K562 (cell line): Measurements from ENCODE around the gene C4A. TPM values are rescaled to one million over a fixed set of nuclear protein-coding genes. Genes with fewer than 3 reads are reported as not detected.

Experiments used
- CBFA2T2 ChIP-seq: fragments of 450-650 bp; conservative IDR thresholded peaks from 2 replicates; pipeline ENCODE4 v1.6.1; 2017; ENCODE audit warnings: mild to moderate bottlenecking
- CCAR2 ChIP-seq: fragments of 200-400 bp; formaldehyde crosslinking; IDR thresholded peaks from 2 replicates; pipeline ENCODE4 v1.6.1; 2017; ENCODE audit warnings: mild to moderate bottlenecking, low read depth, low read length
- CEBPZ ChIP-seq: fragments of 150-350 bp; IDR thresholded peaks from 2 replicates; pipeline ENCODE4 v1.6.1; 2014; ENCODE audit warnings: low read depth, mild to moderate bottlenecking, low read length, borderline replicate concordance
- CTCF ChIP-seq, 3 experiments: IDR thresholded peaks in 2 of 3; conservative IDR thresholded peaks in 1 of 3; 2 replicates each; pipeline ENCODE4 v1.5.1; 2011 to 2012; ENCODE audit warnings: low read length in 3 of 3, mild to moderate bottlenecking in 3 of 3, control low read depth in 2 of 3, improper control_type of control experiment in 1 of 3, inconsistent platforms in 1 of 3, low read depth in 1 of 3, mixed read lengths in 1 of 3, moderate library complexity in 1 of 3; ENCODE audit not compliant: insufficient read depth in 2 of 3
- FOXP1 ChIP-seq: sonication (generic); formaldehyde crosslinking; IDR thresholded peaks from 2 replicates; pipeline ENCODE4 v1.8.0; 2022; ENCODE audit warnings: mild to moderate bottlenecking, missing genetic modification reagents
- GTF2A2 ChIP-seq: IDR thresholded peaks from 2 replicates; pipeline ENCODE4 v1.6.1; 2016; ENCODE audit warnings: mild to moderate bottlenecking, missing genetic modification characterization, missing compliant biosample characterization
- HDAC6 ChIP-seq: IDR thresholded peaks from 2 replicates; pipeline ENCODE4 v1.6.1; 2012; ENCODE audit warnings: low read depth, mild to moderate bottlenecking, control low read depth, inconsistent platforms, low read length, moderate library complexity
- ILK ChIP-seq: fragments of 450-650 bp; IDR thresholded peaks from 2 replicates; pipeline ENCODE4 v1.6.1; 2016; ENCODE audit warnings: missing genetic modification characterization, low read depth, mild to moderate bottlenecking, missing compliant biosample characterization, moderate library complexity, borderline replicate concordance
- MLX ChIP-seq, 2 experiments: fragments of 450-650 bp in 1 of 2; sonication (generic) in 1 of 2; formaldehyde crosslinking; conservative IDR thresholded peaks; 2 replicates each; pipeline versions ENCODE4 v1.4.0 to v1.8.1; 2020 to 2022; ENCODE audit warnings: mild to moderate bottlenecking in 1 of 2, missing genetic modification reagents in 1 of 2
- RAD51 ChIP-seq: fragments of 450-650 bp; IDR thresholded peaks from 2 replicates; pipeline ENCODE4 v1.7.1; 2016; ENCODE audit warnings: low read depth, mild to moderate bottlenecking, borderline replicate concordance
- RBM22 ChIP-seq: fragments of 200-400 bp; formaldehyde crosslinking; IDR thresholded peaks from 2 replicates; pipeline ENCODE4 v1.6.1; 2018; ENCODE audit warnings: low read length, low read depth; ENCODE audit not compliant: poor library complexity, severe bottlenecking
- RBM39 ChIP-seq: fragments of 200-400 bp; formaldehyde crosslinking; optimal IDR thresholded peaks from 2 replicates; pipeline ENCODE3; 2018; ENCODE audit warnings: low read depth, low read length
- RUNX1 ChIP-seq: sonication (generic); IDR thresholded peaks from 2 replicates; pipeline ENCODE4 v1.6.1; 2016; ENCODE audit warnings: antibody characterized with exemption, low read depth
- TFAP4 ChIP-seq: sonication (generic); formaldehyde crosslinking; IDR thresholded peaks from 2 replicates; pipeline ENCODE4 v1.8.0; 2022; ENCODE audit warnings: missing genetic modification reagents, mild to moderate bottlenecking, moderate library complexity, borderline replicate concordance
- ZBTB9 ChIP-seq: fragments of 450-650 bp; formaldehyde crosslinking; IDR thresholded peaks from 2 replicates; pipeline ENCODE4 v1.4.0; 2020; ENCODE audit warnings: mild to moderate bottlenecking, moderate library complexity
- ZNF444 ChIP-seq: fragments of 250-450 bp; sonication (Bioruptor Pico); IDR thresholded peaks from 2 replicates; pipeline ENCODE4 v1.4.0; 2020; ENCODE audit warnings: mild to moderate bottlenecking, moderate library complexity
- ZNF512 ChIP-seq: IDR thresholded peaks from 2 replicates; pipeline ENCODE4 v1.6.1; 2016; ENCODE audit warnings: missing genetic modification characterization, missing compliant biosample characterization
- polyA plus RNA-seq, 8 experiments: library from polyadenylated mRNA; depleted of rRNA in 4 of 8; stranded (reverse) in 5 of 8; unstranded in 3 of 8; fragments of >200 nt; fragmentation: Nextera tagmentation in 2 of 8; fragmentation: Illumina TruSeq in 1 of 8; extraction: Ambion mirVana in 2 of 8; extraction: Trizol in 1 of 8; gene quantifications; 2 replicates each; pipeline versions ENCODE4 v1.2.1 to v1.2.3, GENCODE V29; 2011 to 2014; ENCODE audit warnings: inconsistent platforms in 1 of 8, missing spikeins in 1 of 8
- total RNA-seq, 7 experiments: library from RNA; depleted of rRNA in 6 of 7; stranded (reverse); fragments of >200 nt in 6 of 7; fragmentation: Illumina TruSeq in 2 of 7; extraction: Trizol in 2 of 7; gene quantifications; 2 replicates each; pipeline versions ENCODE4 v1.2.1 to v1.2.3, GENCODE V29; 2011 to 2021; ENCODE audit warnings: low replicate concordance in 1 of 7

C4A gene
- total and polyA plus RNA-seq, 9 of the 15 experiments (the other 6 are each of a cell fraction or from before 2014, with no cell fraction given), result 0.27 to 7.6 (median 5.0) TPM

- TF ChIP-seq MLX (CRISPR knock-in tag; conservative IDR thresholded peaks at IDR 0.05) (no peak; a peak in 1 of 4 replicates), RBM22 (no peak), RUNX1 (no peak), ILK (tag) (no peak), HDAC6 (no peak), ZNF512 (tag) (no peak), ZNF444 (CRISPR knock-in tag) (no peak; the same call in 1 of the 2 replicates), FOXP1 (CRISPR knock-in tag) (no peak), CEBPZ (no peak), CBFA2T2 (no peak), CCAR2 (no peak), GTF2A2 (tag) (no peak), CTCF (IDR thresholded peaks at IDR 0.05 in 2 of 3, conservative IDR thresholded peaks at IDR 0.05 in 1 of 3; ENCODE audit: insufficient read depth in 2 of 3, low read depth in 1 of 3, low read length in 3 of 3) (no peak), ZBTB9 (no peak; the same call in 1 of the 2 replicates), TFAP4 (CRISPR knock-in tag) (no peak), RBM39 (no peak), RAD51 (peak; percentile 27; the same call in 1 of the 2 replicates)
Measured at GRCh38 chr6:31971279-31971992, 10.4 kb upstream of the C4A start (continued).
